Cerebellar nuclear complex (tissue), 1 donor: ENCODE measurements around the gene DEXI.
"Not testable (repeated sequence)": the region's sequence is repeated elsewhere in the genome, so short reads cannot be mapped to it uniquely, and the experiment has no call there.

ENCODE experiments used
- DNase-seq, 2 experiments: peaks; one replicate each; lab custom pipeline; 2025; lab: John Stamatoyannopoulos, UW

Gene DEXI

DNA sequence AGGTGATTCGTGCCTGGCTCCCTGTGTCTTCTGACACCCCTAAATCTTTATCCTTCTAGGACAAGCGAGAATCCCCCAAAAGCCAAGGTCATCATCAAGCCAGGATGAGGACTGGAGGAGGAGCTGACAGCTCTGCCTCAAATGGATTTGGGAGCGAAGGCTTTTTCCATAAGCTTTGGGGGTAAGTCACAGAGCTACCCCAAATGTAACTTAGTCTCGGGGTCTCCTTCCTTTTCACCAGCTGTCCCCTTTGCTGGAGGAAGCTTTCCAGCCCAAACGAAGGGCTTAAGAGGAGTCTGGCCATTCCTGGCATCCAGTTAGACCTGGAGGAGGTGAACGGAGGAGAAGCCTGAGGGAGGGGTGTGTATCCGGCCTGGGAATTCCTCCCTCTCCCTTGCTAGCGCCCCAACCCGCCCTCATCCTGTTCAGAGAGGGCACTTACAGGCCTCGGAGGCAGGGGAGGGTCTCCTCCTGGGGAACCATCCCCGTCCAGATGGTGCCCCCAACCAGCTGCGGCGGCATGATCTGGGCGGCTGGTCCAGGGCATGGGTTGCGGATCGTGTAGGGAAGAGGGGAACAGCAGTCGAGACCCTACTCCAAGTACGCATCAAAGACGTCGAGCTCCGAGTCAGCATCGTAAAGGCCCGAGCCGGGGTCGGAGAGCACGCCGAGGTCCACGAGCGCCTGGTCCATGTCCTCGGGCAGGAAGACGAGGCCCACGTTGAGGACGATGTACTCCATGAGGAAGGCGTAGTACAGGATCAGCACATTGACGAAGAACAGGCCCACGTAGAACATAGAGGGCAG lies 938 bp downstream of the DEXI start:
- DNase-seq, result no peak

DNA sequence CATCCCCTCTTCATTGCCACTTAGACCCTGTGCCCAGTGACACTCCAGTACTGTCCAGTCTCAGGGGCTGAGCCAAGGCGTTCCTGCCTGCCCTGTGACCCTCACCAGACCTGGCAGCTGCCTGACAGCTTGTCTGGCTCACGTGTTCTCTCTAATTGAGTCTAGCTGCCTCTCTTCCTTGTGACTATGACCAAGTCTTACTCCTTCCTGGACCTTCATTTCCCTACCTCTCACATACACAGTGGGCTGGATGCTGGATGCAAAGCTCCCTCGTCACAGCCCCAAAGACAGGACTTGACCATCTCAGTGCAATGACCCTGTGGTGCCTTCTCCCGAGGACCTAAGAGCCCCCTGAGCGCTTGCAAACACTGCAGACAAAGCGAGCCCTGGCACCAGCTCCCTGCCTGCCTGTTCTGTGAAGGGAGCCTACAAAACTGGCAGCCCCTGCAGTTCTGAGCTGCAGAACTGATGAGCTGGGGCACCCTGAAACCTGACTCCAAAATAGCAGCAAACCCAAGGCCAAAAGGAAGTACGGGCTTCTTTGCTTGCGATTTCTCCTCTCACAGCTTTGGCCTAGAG lies 1.7 kb downstream of the DEXI start:
- no peak for DNase-seq

DNA sequence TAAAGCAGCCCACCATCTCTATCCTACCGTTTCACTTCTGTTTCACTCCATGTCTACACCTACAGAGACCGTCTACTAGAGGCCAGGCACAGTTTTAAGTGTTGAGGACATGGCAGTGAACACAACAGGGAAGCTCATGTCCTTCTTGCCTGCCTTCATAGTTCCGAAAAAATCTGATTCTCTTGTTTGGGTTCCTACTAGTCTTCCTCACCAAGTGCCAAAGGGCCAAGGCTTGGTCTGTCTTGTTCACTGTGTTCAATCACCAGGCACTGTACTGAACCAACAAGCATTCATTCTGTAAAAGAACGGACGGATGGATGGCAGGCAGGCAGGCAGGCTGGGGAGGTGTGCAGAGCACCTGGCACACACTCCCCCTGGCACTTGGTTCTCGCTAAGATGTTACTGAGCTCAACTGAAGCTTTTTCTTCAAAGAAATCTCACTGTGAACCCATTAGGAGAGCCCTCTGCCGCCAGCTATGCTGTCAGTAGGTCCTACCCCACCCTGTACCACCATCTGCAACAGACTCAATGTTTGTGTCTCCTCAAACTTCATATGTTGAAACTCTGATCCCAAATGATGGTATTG lies 2.5 kb downstream of the DEXI start:
- no peak for DNase-seq

DNA sequence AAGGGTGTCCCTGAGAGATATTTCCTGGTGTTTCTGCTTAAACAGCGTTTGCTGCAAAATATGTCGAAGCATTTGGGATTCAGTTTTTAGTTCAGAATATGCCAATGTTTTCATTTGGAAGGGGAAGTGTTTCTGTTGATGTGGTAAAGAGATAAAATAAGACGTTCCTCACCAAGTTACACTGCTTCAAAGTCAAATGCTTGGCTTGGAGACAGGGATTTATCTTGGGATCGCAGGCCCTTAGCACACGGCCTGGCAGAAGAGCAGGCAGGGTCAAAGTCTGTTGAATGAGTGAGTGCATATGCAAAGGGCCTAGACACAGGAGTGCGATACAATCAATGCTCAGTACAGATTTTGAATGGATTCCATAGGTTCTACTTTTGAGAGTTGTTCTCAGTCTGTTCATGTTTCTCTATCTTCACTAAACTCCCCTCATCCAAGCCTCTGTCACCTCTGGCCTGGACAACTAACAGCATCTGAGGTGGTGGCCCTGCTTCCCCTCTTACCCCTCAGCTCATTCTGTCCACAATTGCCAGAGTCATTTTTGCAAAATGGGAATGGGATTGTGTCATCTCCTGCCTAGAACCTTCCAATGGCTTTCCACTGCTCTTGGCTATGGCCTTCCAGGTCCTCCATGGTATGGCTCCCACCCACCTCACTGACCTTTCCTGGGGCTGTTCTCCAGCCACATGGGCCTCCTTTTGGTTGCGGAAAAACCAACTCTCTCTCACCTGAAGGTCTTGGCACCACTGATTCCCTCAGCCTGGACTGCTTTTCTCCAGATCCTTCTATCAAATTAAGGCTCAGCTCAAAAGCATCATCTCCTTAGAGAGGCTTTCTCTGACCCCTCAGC lies 3.2 kb downstream of the DEXI start:
- no peak for DNase-seq

DNA sequence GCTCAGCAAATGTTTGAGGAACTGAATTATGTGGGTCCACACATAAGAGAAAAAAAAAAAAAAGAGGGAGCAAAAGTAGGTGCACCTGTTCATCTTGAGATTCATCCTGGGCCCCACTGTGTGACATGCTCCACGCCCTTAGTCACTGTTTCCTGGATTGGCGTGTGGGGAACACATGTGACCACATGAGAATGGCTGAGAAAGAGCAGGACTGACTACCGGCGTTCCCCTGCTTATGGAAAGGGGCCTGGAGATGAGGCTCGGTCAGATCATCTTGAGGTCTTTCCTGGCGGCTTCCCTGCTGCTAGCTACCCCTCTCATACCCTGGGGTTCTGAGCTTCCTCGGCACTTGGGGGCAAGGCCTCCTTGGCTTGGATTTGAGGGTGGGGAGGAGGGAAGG lies 3.9 kb downstream of the DEXI start:
- no peak for DNase-seq

DNA sequence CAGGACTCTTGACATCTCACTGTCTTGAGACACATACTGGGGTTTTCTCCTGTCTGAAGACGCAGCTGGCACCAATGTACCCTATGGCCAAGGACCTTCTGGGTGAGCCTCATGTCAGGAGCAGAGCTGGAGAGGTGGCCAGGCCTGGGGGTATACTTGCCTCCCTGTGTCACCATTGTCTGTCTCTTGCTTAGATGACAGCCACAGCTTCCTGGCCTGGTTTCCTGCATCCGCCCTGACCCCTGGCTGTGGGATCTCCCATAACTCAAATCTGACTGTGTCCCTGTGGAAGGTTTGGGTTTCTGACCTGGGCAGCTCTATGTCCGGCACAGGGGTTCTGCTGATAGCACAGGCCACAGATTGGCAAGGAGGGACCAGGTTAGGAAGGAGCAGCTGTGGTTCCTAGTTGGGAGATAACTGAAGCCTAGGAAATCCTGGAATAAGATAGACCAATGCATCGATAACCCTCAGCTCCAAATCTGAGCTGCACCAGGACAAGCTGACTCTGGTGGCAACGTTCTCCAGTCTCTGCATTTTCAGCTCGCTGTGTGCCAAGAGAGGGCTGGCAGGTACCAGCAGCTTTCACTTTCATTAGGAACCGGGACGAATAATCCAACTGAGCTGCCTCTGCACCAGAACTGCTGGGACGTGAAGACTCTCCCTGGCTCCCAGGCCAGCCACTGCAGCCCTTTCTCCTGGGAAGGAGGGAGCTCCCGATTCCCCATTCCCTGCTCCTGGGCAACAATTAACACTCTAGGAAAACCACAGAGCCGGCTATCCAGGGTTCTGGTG lies 5.0 kb downstream of the DEXI start:
- no peak for DNase-seq

DNA sequence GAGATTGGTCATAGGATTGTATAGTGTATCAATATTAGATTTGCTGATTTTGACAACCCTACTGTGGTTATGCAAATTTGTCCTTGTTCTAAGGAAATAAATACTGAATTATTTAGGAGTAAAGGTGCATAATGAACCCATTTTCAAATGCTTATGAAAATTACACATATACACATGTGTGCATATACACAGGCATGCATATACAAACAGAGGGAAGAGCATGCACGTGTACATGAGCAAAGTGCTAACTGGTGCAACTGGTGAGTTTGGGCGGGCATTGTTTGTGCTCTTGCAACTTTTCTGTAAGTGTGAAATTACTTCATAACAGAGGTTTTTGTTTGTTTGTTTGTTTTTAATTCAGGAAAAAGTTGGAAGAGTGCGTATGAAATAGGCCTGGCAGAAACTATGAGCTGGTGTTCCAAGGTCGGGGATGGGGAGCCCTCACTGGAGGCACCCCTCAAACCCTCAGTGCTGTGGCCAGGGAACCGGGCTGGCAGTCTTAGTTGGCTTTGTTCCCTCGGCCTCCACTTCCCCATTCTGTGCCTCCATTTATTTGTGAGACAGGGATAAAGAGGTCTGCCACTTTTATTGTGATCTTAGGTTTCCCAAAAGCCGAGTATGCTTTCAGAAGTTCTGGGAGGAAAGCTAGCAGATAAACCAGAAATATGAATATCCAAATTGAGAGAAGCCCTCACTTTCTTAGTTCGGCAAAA lies 5.8 kb downstream of the DEXI start:
- no peak for DNase-seq

DNA sequence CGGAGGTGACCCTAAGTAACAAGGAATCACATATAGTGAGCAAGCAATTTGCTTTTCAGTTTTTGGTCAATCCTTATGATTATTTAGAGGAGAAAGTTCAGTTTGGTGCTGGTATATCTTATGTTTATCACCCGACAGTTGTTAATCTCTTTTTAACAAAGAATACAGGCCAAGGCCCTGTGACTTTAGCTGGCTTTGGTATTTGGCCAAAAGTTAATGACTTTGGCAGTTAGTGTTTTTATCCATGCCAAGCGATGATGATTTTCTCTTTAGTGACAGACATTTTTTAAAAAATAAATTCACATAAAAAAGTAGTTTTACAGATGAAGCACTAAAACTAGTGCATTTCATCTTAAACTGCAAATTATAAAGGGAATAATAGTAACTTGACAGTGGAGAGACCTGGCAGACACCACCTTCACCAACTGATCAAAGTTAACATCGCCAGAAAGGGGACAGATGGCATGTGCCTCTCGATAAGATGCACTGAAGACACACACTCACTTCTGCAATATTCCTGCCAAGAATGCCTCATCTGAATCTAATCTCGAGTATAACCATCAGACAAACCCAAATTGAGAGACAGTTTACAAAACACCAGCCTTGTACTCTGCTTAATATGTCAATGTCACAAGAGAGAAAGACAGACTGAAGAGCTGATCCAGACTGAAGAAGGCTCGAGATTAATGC lies 6.9 kb downstream of the DEXI start:
- DNase-seq, result no peak

DNA sequence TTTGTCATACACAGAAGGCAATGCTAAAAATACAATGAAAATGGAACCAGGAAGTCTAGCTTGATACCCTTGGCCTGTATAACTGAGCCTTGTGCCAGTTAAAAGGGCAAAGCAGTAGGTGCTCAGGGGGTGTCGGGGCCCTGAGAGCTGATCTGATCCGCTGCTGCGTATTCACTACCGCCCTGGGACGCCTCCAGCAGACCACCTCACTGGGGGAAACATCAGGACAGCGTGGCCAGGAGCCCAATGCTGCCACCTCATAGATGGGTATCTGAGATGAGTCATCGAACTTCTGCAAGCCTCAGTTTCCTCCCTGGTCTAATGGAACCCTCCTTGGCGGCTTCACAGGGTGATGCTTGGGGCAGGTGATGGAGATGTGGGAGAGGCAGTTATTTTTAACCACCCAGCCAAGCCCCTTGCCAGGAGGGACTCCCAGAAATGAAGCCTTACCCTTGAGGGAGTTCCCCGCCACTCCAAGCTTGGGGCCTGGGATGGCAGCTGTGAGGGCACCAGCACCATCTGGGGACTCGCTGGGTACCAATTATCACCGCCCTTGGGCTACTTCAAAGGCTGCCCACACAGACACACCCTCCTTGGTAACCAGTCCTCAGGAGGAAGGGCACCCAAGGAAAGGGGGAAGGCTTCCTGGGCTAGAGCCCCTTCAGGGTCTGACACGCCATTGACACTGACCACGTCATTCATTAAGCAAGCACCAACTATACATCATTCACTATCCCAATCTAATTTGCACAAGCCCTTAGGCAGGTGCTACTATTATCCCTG lies 7.8 kb downstream of the DEXI start:
- DNase-seq, result no peak

DNA sequence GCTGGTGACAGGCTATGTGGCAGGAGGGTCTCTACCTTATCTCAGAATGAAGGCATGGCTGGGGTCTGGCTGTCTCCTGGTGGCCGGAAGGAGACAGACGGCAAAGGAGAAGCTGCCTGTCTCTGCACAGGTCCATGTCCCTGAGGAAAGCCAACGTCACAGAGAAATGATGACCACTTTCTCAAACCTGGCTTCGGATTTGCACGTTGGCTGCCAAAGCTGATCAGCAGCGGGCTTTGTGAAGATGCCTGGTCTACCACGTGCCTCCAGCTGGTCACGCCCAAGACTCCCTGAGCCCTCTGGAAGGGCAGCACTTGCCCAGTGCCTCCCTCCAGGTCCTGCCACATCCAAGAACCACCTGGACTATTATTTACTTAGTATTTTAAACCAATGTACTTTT lies 8.4 kb downstream of the DEXI start:
- no peak for DNase-seq

DNA sequence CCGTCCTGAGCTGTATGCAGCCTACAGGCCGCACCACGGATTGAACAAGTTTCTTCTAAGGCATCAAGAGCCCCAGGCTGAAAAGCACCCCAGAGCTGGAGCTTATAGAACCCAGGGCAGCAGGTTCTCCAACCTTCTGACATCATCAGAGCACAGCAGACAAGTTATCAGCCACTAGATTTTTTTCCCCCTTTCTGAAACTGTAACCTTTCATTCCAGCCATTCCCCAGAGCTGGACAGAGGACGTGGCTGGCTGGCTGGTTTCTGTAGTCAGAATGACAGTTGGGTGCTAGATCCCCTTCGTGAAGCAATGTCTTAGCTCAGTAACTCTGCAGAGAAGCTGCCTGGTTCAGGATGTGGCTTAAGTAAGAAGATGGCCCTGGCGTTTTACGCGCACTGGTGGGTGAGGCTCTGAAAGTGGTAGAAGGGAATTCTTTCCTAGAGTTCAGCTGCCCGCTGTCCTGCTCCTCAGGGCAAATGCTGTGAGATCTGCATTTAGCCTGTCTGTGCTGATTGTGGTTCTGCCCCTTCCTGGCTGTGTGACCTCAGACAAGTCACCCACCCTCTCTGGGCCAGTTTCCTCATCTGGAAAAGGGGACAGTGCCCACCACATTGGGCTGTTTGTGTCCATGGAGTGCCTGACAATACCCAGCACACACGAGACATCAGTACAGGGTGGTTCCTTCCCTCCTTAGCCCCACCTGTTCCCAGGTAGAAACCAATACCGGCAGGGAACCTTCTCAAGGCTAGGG lies 9.1 kb downstream of the DEXI start:
- DNase-seq, result no peak

DNA sequence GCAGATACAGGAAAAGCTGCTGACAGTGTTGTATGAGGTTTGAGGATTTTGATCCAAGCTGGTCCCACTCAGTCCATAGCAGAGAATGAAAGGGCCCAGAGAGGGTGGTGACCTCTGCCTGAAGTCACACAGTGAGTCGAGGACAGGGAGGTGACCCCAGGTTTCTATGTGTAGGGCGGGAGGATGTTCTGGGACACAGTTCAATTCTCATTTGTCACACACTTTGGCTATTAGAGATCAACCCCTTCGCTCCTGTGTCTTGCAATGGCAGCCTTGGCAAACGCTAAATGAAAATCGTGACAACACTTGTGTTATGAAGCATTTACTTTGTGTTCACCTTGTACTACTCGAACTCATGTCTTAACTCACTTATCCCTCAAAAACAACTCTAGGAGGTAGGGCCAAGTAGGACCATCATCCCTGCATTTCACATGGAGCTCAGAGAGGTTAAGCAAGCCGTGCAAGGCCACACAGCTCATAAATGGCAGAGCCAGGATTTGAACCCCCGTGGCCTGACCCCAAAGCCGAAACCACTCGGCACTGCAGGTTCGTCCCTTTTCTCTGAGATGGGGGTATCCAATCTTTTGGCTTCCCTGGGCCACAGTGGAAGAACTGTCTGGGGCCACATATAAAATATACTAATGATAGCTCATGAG lies 10.2 kb downstream of the DEXI start:
- no peak for DNase-seq

DNA sequence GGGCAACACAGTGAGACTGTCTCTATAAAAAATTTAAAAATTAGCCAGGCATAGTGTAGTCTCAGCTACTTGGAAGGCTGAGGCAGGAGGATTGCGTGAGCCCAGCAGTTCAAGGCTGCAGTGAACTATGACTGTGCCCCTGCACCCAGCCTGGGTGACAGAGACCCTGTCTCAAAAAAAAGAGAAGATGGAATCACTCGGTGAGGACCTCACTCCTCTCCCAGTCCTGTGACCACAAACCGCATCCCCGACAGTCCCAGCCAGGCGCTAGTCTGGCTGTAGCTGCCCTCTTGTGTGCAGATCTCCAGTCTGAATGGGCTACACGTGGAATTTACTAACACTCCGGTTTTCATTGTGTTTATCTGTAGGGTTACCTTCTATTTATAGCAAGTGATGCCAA lies 11.1 kb downstream of the DEXI start:
- DNase-seq, result no peak

DNA sequence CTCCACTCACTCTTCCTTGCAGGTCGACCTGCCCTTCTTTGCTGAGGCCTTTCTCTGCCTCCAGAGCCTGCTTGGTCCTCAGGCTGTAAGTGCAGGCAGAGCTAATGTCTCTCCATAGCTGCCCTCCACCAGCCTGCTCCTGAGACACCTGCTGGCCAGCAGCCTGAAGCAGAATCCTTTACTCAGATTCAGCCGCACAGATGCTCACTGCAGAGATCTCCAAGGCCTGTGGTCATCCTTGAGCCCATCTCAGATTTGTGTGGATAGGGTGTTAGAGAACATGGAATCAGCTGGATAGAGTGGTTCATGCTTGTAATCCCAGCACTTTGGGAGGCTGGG lies 11.5 kb downstream of the DEXI start:
- no peak for DNase-seq

DNA sequence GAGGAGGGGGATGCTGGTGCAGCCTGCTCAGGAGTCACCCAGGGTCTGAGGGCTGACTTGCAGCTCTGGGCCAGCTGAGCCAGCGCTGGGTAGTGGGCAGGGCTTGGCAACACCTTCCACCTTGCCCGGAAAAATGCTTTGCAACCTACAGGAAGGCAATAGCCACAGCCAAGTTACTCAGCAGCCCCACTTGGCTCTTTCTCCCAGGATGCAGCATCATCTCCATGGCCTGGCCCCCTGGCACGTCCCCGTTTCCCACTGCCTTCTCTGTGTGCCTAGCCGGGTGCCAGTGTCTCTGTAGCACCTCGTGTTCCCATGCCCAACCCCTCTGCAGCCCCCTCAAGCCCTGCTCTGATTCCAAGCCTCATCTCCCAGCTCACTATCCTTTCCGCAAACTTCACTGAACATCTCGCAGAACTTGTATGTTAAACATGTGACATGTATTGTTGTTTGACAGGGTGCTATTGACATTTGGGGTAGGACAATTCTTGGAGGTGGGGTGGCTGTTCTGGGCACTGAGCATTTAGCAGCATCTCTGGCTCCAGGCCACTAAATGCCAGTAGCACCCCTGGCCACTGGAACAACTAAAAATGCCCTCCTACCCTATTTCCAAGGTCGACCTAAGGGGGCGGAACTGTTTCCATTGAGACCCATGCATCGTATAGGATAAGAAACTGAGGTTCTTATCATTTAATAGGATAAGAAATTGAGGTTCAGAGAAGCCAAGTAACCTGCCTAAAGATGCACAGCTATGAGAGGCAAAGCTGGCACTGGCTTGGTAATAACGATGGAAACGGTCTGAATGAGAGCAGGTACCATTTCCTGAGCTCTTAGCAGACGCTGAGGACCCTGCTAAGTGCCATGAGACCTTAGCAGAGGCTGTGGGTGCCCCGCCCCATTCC lies 12.2 kb downstream of the DEXI start:
- no peak for DNase-seq

DNA sequence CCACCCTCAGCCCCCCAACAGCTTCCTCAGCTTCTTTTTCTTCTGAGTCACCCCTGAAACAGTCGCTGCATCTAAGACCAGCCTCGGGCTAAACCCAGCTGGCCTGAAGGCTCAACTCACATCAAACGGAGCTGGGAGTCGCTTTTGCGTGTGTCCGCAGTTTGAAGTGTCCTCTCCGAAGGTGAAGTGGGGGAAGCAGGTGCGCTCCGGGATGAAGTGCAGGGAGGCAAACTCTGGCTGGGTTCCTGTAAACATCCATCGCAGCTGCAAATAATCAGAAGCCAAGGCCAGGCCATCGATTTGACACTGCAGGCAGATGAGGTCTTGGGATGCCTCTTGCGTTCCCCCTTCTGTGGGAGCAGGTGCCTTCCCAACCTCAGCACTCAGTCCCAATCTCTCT lies 13.2 kb downstream of the DEXI start:
- DNase-seq, result not testable (repeated sequence)

DNA sequence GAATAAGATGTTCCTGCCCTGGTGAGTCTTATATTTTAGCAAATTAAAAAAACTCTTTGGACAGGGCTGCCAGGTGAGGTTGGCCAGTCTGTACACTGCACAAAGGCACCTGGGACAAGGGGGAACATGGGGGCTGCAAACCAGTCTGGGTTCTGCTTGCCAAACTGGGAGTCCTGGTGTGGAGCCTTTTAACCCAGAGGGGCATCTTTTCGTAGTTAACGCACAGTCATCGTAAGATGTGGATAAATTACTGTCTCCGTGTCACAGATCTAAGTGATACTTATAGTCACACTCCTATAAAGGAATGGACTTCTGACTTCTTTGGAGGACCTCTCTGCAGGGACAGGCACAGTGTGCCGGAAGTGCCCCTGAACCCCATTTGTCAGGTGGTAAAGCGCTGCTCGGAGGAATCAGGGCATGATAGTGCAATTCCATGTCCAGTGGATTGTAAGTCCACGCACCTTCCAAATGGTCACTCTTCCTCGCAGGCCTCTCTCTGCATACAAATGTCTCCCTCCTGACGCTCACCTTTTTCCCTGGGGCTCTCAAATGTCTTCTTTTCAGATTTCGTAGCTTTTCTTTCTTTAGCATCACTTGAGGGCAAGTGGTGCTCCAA lies 14.7 kb downstream of the DEXI start:
- no peak for DNase-seq
